Endometrial microvascular endothelial cells (primary cell): Measurements from ENCODE around the gene FPR2. TPM values are rescaled to one million over a fixed set of nuclear protein-coding genes. Genes with fewer than 3 reads are reported as not detected.

Source experiments
- in situ Hi-C: cut with HindIII; loops from 2 replicates; pipeline ENCODE4 v1.10.0; 2017; ENCODE audit warnings: low sequenced_read_pairs, low pct_unique_long_range_greater_than_20kb; ENCODE audit errors: inconsistent ontology term
- total RNA-seq: library from RNA; depleted of rRNA; stranded (reverse); fragments of >200 nt; gene quantifications from one replicate; pipeline ENCODE4 v1.2.3, GENCODE V29; 2015; ENCODE audit errors: inconsistent ontology term

FPR2 gene, protein sequence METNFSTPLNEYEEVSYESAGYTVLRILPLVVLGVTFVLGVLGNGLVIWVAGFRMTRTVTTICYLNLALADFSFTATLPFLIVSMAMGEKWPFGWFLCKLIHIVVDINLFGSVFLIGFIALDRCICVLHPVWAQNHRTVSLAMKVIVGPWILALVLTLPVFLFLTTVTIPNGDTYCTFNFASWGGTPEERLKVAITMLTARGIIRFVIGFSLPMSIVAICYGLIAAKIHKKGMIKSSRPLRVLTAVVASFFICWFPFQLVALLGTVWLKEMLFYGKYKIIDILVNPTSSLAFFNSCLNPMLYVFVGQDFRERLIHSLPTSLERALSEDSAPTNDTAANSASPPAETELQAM
- not detected for total RNA-seq

DNA sequence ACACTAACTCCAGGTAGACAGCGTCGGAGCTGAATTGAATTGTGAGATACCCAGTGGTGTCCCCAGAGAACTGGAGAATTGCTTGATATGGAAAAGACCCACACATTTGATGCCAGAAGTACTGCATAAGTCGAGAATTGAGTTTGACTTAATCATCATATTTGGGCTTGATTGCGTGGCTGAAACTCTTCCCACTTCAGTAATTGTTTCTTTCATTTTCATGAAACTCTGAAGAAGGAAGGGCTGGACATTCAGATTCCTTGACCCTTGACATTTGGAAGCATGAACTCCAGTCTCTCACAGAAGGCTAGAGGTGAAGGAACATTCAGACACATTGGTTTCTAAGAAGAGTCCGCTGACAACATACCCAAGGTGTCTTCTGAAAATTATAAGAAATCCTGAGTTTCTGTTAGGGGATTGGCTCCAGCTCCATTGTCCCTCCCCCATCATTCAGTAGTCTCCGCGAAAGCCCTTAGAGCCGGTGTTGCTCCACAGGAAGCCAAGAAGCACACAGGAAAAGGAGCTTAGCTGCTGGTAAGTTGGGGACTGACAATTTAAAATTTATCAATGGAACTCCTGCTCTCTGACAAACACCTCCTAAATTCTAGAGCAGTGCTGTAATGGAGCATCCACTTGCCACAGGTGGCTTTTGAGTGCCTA, at the start of gene FPR2:
Gene FPR2 (plus strand): TSS at position 484 of the 660 bp plus-strand sequence. CDS start 7,479 bp downstream, outside the sequence.
- in situ Hi-C loops = no loop called here

DNA sequence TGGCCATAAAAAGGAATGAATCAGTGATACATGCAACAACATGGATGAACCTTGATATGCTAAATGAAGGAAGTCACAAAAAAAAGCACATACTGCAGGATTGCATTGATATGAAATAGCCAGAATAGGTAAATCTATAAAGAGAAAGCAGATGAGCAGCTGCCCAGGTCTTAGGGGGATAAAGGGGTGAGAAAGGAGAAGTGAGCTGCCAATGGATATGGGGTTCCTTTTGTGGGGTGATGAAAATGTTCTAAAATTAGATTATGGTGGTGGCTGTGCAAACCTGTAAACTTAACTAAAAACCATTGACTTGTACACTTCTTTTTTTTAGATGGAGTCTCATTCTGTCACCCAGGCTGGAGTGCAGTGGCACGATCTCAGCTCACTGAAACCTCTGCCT, 49.3 kb upstream of the FPR2 start:
- in situ Hi-C loops = no loop called here

DNA sequence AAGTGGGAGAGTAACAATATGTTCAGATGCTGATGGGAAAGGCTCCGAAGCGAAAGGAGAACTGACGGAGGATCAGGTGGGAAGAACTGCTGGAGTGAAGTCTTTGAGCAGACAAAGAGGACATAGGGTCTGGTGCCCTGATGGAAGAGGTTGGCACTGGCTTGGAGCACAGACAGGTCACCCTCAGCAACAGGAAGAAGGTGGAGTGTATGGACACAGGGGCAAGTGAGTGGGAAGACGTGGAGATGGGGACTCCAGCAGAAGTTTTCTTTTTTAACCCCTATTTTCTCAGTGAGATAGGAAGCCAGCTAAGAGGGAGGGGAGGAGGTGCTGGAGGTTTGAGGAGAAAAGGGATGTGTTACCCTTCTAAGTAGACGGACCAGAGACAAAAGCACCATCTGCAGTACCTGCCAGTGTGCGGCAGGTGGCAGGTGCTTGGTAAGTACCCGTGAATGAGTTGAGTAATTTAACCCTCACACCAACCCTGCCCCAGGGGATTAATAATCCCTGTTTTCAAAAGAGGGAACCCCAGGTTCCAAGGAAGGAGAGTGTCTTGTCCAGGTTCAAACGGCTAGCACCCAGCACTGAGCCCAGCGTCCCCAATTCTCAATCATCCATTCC, 48.4 kb upstream of the FPR2 start:
- in situ Hi-C loops = no loop called here

DNA sequence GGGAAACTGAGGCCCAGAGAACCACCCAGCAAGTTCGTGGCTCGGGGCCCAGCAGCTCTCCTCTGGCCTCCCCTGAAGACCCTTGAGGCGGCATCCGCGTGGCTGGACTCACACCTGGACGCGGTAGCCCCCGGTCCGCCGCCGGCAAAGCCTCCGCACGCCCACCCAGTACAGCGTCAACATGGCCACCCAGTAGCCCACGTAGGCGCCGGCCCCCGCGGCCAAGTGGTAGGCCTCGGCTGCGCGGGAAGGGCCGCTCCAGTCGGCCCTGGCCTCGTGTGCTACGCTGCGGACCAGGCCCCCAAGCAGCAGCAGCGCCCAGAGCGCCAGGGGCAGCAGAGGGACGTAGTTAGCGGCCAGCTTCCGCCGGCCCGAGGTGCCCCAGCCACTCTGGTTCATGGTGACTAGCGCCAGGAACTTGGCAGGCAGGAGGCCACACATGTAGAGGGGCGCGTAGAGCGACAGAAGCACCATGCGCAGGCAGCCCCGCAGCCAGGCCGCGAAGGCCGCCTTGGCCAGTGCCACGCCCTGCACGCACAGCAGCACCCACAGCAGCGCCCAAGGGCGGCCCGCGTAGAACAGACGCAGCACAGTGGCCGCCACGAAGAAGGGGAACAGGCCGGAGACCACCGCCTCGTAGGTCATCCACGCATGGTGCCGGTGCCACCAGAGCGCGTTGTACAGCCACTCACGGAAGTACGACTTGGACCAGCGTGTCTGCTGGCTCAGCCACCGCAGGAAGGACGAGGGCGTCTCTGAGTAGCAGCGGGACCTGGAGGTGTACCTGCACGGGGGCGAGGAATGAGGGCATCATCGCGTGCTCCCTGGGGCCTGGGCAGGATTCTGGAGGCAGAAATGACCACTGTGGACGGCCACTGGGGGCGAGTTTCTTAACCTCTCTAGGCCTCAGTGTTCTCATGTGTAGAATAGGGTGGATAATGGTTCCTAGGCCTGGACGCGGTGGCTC, 47.4 kb upstream of the FPR2 start:
- in situ Hi-C loops = no loop called here

DNA sequence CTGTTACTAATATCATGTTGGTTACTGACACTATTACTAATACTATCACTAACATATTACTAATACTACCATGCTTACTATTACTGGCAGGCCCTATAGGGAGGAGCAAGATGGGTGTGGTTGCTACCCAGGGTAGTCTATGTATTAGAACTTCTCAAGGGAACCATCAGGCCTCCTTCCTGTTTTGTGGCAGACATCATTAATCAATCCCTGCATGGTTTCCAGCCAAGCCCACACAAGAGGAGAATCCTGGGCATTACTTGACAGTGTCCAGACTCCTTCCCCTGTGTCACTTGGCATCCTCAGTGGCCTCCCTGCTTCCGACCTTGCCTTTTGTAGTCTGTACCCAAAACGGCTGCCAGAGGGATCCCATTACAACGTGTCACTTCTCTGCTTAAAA, 46.1 kb upstream of the FPR2 start:
- in situ Hi-C loops = no loop called here

DNA sequence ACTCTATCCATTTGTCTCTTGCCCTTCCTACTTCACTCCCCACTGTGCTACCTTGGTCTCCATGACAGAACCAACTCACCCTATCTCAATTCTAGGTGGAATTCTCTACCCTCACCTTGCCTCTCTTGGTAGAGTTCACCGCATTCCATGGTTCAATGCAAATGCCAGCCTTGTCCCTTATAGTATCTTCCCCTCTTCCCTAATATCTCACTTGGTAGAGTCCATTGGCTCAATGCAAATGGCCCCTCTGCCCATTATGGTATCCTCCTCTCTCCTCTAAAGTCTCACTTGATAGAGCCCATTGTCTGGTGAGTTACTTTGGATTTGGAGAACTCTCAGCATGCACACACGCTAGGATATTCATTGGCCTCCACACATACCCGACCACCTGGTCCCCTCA, 45.1 kb upstream of the FPR2 start:
- in situ Hi-C loops = no loop called here

DNA sequence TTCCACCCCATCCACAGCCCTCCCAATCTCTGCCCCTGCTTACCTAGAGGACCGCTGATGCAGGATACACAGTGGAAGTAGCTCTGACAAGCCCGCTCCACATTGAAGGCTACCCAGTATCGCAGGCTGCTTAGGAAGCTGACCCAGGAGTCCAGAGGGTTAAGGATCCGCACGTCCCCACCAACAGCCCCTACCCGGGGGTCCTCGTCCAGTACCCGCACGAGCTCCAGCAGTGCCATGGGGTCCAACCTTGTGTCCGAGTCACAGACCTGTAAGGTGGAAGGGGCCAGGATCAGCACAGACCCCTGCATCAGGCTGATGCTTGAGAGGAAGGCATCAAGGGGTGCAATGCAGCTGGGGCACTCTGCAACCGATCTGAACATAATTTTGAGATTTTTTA, 44.1 kb upstream of the FPR2 start:
- in situ Hi-C loops = no loop called here

DNA sequence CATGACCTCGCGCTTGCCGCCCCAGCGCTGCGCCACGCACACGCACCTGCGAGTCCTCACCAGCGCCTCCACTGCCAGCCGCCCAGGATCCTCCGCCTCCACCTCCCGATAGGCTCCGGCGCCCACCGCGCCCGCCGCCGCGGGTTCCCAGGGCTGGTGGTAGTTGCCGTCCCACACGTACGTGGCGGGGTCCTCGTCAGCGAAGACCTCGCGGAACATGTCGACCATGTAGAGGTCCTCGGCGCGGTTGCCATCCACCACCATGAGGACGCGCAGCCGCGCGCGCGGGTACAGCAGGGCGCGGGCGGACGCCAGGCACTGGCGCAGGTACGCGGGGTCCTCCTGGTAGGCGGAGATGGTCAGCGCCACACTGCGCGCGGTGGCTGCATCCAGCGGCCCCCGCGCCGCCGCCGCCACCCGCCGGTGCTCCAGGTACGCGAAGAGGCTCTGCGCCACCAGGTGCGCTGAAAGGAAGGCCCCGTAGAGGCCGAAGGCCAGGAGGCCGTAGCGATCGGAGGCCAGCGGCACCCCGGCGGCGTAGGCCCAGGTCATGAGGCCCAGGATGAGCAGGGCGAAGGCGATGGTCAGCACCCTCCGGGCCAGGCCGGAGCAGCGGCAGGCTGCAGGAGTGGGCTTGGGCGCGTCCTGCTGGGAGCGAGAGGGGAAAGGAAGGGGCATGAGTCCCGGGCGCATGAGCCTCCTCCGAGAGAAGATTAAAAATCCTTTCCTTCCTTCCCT, 41.6 kb upstream of the FPR2 start:
- in situ Hi-C loops = no loop called here

DNA sequence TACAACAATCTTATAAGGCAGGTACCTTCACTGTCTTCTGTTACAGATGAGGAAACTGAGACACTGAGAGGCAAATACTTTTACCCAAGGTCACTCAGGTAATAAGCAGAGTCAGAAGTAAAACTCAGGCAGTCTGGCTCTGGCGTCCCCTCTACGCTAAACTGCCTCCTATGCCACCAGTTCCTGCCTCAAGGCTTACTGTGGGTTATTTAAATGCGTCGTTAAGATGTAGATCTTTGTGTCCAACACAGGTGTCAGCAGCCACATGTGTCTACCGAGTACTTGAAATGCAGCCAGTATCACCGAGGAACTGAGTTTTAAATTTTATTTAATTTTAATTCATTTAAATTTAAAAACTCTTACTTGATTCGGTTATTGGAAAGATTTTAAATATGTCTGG, 39.1 kb upstream of the FPR2 start:
- in situ Hi-C loops = no loop called here

DNA sequence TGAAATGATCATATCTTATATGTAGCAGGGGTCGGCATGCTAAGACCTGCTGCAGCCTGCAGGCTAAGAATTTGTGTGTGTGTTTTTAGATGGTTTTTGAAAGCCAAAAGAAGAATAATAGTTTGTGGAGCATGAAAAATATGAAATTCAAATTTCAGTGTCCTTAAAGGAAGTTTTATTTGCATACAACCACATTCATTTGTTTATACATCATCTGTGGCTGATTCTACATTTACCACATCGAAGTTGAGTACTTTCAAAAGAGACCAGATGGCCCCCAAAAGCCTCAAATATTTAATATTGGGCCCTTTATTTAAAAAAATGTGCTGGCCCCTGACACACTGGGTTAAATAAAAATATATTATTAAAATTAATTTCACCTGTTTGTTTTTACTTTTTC, 38.5 kb upstream of the FPR2 start:
- in situ Hi-C loops = no loop called here

DNA sequence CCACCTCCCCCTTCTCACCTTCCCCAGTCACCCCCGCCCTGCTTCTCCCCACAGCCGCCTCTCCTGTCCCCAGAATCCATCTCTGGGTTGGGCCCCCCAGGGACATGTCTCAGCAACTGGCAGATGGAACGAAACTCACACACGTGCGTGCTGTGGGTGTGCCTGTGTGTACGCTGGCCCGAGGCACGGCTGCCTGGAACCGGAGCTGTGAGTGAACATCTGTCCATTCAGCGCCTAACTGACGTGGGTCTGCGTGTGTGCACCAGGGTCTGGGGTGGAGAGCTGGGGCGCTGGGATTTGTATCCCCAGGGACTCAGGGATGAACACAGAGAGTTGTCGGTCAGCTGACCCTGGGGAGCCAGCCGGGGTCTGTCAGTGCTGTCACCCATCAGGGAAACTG, 36.4 kb upstream of the FPR2 start:
- in situ Hi-C loops = no loop called here

DNA sequence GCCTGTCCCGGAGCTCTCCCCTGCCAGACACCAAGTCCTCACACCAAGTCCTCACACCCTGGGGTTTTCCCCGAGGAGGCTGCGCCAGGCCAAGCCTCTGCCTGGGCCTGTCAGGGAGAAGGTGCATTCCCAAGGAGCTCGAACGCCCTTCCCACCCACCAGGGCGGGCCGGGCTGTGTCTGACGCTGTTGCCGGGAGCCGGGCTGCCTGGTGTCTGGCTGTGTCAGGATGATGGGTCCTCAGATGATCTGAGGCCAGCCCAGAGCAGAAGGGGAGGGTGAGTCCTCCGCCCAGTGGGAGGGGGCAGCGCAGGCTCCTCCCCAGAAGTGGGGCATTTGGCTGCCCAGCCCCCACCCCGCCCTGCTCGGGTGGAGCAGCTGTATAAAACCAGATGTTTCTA, 34.9 kb upstream of the FPR2 start:
- in situ Hi-C loops = no loop called here

DNA sequence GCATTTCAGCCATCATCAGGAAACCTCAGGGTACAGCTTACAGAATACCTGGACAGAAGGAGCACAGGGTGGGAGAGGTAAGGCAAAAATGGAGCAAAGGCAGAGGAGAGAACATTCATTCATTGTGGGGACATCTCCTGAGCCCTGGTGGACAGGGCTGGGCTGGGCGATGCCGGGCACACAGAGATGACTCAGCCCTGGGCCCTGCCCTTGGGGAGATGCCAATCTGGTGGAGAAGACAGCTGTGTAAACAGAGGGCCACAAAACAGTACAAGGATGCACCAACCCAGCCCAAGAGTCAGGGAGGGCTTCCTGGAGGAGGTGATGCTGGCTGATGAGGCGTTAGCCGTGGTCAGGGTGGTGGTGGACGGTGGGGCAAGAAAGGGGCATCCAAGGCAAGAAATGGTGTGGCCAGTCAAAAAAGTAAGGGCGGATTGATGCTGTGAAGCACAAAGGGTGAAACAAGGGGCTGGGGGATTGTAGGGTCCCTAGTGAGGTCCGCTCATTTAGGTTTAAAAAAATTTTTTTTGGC, 33.6 kb upstream of the FPR2 start:
- in situ Hi-C loops = no loop called here

DNA sequence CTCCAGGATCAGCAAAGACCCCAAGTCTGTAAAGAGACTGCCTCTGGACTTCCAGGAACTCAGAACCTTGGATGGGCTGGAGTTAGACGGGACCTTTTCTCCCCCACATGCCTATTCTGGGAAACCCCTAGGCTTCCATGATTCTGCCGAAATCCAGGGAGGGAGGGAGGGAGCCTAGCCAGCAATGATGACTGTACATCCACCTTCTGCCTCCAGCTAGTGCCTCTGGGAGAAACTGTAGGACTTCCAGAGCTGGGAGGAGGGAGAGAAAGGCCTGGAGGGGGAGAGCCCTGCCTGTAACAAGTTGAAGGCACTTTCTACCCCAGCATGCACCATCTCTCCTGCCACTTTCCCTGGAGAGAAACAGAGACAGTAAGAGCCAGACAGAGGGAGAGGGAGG, 31.2 kb upstream of the FPR2 start:
- in situ Hi-C loops = no loop called here

DNA sequence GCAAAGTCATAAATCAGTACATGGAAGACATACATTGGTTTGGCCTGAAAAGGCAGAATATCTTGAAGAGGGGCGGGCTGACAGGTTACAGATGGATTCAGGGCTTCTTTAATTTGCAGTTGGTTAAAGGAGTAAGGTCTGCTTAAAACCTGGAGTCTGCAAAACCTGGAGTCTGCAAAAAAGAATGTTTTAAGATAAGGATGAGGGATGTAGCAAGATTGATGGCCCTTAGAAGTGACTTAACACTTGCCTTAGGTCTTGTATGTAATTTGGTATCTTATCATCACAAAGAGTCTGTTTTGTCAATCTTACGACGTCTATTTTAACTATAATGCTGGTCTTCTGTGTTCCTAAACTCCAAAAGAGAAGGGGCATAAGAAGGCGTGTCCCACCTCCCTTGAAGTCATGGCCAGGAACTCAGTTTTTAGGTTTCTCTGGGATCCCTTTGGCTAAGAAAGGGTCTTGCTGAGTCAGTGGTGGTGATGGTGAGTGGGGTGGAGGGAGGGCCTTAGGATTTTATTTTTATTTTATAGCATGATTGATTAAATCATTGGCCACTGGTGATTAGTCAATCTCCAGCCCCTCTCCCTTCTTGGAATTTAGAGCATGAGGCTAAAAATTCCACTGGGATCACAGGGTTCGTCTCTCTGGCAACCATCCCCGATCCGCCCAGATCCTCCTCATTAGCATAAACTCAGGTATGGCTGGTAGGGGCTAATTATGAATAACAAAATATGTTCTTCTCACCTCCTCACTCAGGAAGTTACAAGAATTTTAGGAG, 27.0 kb upstream of the FPR2 start:
- in situ Hi-C loops = no loop called here

DNA sequence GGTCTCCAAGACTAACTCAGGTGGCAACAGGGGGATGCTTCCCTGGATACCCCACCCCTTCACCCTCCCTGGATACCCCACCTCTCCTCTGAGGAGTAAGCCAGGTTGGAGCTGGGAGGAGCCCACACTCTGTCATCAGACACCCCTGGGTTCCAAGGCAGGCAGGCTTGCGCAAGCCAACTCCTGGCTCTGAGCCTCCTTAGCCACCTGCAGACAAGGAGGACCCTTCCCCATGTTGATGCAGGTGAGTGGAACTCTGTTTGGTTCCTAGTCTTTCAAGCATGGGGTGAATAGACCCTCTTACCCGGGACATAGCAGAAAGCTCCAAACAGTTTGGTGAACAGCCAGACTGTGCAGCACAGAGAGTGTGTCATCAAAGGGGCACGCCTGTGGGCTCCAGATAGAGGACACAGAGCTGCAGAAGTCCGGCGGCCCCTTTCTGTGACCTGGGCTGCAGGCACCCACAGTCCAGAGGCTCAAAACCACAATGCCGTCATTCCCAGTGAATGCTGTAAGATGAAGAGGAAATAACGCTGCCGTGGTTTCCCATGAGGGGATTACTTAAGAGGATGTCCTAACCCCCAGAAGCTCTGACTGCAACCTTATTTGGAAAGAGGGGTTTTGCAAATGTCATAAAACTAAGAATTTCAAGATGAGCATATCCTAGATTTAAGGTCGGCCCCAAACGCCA, 25.1 kb upstream of the FPR2 start:
- in situ Hi-C loops = no loop called here

DNA sequence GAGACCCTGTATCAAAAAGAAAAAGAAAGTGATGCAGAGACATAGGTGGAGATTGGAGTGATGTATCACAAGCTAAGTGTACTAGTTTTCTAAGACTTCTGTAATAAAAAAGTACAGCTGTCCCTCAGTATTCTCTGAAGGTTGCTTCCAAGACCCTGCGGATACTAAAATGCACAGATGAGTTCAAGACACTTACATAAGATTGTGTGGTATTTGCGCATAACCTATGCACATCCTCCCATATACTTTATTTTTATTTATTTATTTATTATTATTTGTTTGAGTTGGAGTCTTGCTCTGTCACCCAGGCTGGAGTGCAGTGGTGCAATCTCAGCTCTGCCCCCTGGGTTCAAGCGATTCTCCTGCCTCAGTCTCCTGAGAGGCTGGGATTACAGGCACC, 23.6 kb upstream of the FPR2 start:
- in situ Hi-C loops = no loop called here
